H9 (cell line): ENCODE results near the gene SFI1. TPM values are rescaled to one million over a fixed set of nuclear protein-coding genes. Genes with fewer than 3 reads are reported as not detected.
A peak's percentile ranks its signal among the peaks of the same experiment; 100 is the strongest.

Experiments used
- DNase-seq: peaks from one replicate; pipeline ENCODE4 v3.0.0-alpha.2; 2017
- H2AFZ ChIP-seq: one replicate; pipeline ENCODE4 v1.6.1; 2013; ENCODE audit warnings: mild to moderate bottlenecking, low read length, control low read depth, moderate library complexity
- H2AK5ac ChIP-seq: 2 replicates; pipeline ENCODE4 v1.6.1; 2013; ENCODE audit warnings: low read length, control low read depth, mixed read lengths; ENCODE audit not compliant: insufficient read length
- H2BK120ac ChIP-seq: one replicate; pipeline ENCODE4 v1.6.1; 2013; ENCODE audit warnings: low read depth, mild to moderate bottlenecking, low read length, control low read depth, inconsistent platforms; ENCODE audit not compliant: poor library complexity, severe bottlenecking
- H2BK12ac ChIP-seq: 2 replicates; pipeline ENCODE4 v1.6.1; 2013; ENCODE audit warnings: low read length, control low read depth, mixed read lengths, low read depth; ENCODE audit not compliant: insufficient read length
- H2BK15ac ChIP-seq: 2 replicates; pipeline ENCODE4 v1.6.1; 2013; ENCODE audit warnings: low read depth, low read length, control low read depth
- H2BK20ac ChIP-seq: one replicate; pipeline ENCODE4 v1.6.1; 2013; ENCODE audit warnings: low read depth, mild to moderate bottlenecking, low read length, control low read depth, inconsistent platforms; ENCODE audit not compliant: poor library complexity, severe bottlenecking
- H2BK5ac ChIP-seq: 2 replicates; pipeline ENCODE4 v1.6.1; 2013; ENCODE audit warnings: low read length, control low read depth, mixed read lengths; ENCODE audit not compliant: insufficient read length
- H3K14ac ChIP-seq: 2 replicates; pipeline ENCODE4 v1.6.1; 2013; ENCODE audit warnings: low read length, control low read depth; ENCODE audit not compliant: insufficient read depth
- H3K18ac ChIP-seq: 2 replicates; pipeline ENCODE4 v1.6.1; 2013; ENCODE audit warnings: low read depth, mild to moderate bottlenecking, mixed read lengths, low read length, control low read depth; ENCODE audit not compliant: insufficient read length
- H3K23ac ChIP-seq: 2 replicates; pipeline ENCODE4 v1.6.1; 2013; ENCODE audit warnings: low read length, control low read depth, mixed read lengths, low read depth; ENCODE audit not compliant: insufficient read length
- H3K23me2 ChIP-seq: 2 replicates; pipeline ENCODE4 v1.6.1; 2013; ENCODE audit warnings: low read depth, mild to moderate bottlenecking, mixed read lengths, low read length, control low read depth; ENCODE audit not compliant: insufficient read length, poor library complexity, severe bottlenecking
- H3K27ac ChIP-seq: 2 replicates; pipeline ENCODE4 v1.5.1; 2013; ENCODE audit warnings: low read length, control low read depth, mixed read lengths, low read depth; ENCODE audit not compliant: insufficient read length
- H3K27me3 ChIP-seq: 2 replicates; pipeline ENCODE4 v1.6.1; 2013; ENCODE audit warnings: low read length, control low read depth, inconsistent platforms; ENCODE audit not compliant: insufficient read depth
- H3K4ac ChIP-seq: 2 replicates; pipeline ENCODE4 v1.6.1; 2013; ENCODE audit warnings: low read depth, mild to moderate bottlenecking, control low read depth, inconsistent platforms, low read length, moderate library complexity
- H3K4me1 ChIP-seq: 2 replicates; pipeline ENCODE4 v1.6.1; 2013; ENCODE audit warnings: low read length, control low read depth, inconsistent platforms; ENCODE audit not compliant: insufficient read depth
- H3K4me2 ChIP-seq: 2 replicates; pipeline ENCODE4 v1.6.1; 2013; ENCODE audit warnings: low read length, control low read depth, mixed read lengths; ENCODE audit not compliant: insufficient read length, insufficient read depth
- H3K56ac ChIP-seq: 2 replicates; pipeline ENCODE4 v1.6.1; 2013; ENCODE audit warnings: low read depth, mild to moderate bottlenecking, mixed read lengths, low read length, control low read depth; ENCODE audit not compliant: insufficient read length
- H3K79me1 ChIP-seq: 2 replicates; pipeline ENCODE4 v1.6.1; 2013; ENCODE audit warnings: low read depth, mild to moderate bottlenecking, moderate library complexity, low read length, control low read depth, inconsistent platforms; ENCODE audit not compliant: insufficient read depth, poor library complexity, severe bottlenecking
- H3K79me2 ChIP-seq: 2 replicates; pipeline ENCODE4 v1.6.1; 2013; ENCODE audit warnings: low read length, control low read depth, inconsistent platforms; ENCODE audit not compliant: insufficient read depth
- H3K9ac ChIP-seq: 2 replicates; pipeline ENCODE4 v1.6.1; 2013; ENCODE audit warnings: low read length, control low read depth, mixed read lengths; ENCODE audit not compliant: insufficient read length; ENCODE audit errors: extremely low read depth
- H3K9me3 ChIP-seq: one replicate; pipeline ENCODE4 v1.6.1; 2013; ENCODE audit warnings: low read depth, low read length, inconsistent platforms; ENCODE audit not compliant: control insufficient read depth
- H3T11ph ChIP-seq: one replicate; pipeline ENCODE4 v1.6.1; 2013; ENCODE audit warnings: mild to moderate bottlenecking, low read length, control low read depth, inconsistent platforms
- H4K20me1 ChIP-seq: one replicate; pipeline ENCODE4 v1.6.1; 2013; ENCODE audit not compliant: control insufficient read depth, insufficient read length, insufficient read depth
- H4K5ac ChIP-seq: 2 replicates; pipeline ENCODE4 v1.6.1; 2013; ENCODE audit warnings: low read depth, mild to moderate bottlenecking, mixed read lengths, low read length, control low read depth; ENCODE audit not compliant: insufficient read length
- H4K8ac ChIP-seq: replicated peaks from 2 replicates; pipeline ENCODE4 v1.6.1; 2013; ENCODE audit warnings: low read length, control low read depth, mixed read lengths, low read depth; ENCODE audit not compliant: insufficient read length
- H4K91ac ChIP-seq: 2 replicates; pipeline ENCODE4 v1.6.1; 2013; ENCODE audit warnings: low read depth, mild to moderate bottlenecking, moderate library complexity, mixed read lengths, low read length, control low read depth; ENCODE audit not compliant: insufficient read length
- H3K27ac Mint-ChIP-seq, 3 experiments: 2 replicates in 2 of 3; 3 replicates in 1 of 3; pipeline ENCODE4 v1.8.0; 2020 to 2021; ENCODE audit warnings: mixed read lengths in 3 of 3, mild to moderate bottlenecking in 1 of 3, moderate library complexity in 1 of 3
- H3K27me3 Mint-ChIP-seq: 2 replicates; pipeline ENCODE4 v1.8.0; 2021; ENCODE audit warnings: low read depth, mild to moderate bottlenecking, moderate library complexity, mixed read lengths
- H3K36me3 Mint-ChIP-seq, 3 experiments: 2 replicates in 2 of 3; 3 replicates in 1 of 3; pipeline ENCODE4 v1.8.0; 2020 to 2021; ENCODE audit warnings: low read depth in 3 of 3, mixed read lengths in 3 of 3; ENCODE audit not compliant: insufficient read depth in 1 of 3
- H3K4me1 Mint-ChIP-seq, 2 experiments: 2 replicates each; pipeline ENCODE4 v1.8.0; 2020; ENCODE audit warnings: mixed read lengths in 2 of 2
- H3K4me3 Mint-ChIP-seq, 2 experiments: 2 replicates in 1 of 2; 3 replicates in 1 of 2; pipeline ENCODE4 v1.8.0; 2020 to 2021; ENCODE audit warnings: mild to moderate bottlenecking in 2 of 2, mixed read lengths in 2 of 2, moderate library complexity in 1 of 2
- H3K9me3 Mint-ChIP-seq, 2 experiments: 2 replicates in 1 of 2; 3 replicates in 1 of 2; pipeline ENCODE4 v1.8.0; 2020; ENCODE audit warnings: mild to moderate bottlenecking in 2 of 2, mixed read lengths in 2 of 2, moderate library complexity in 1 of 2
- CTCF ChIP-seq: fragments of 200-600 bp; sonication (generic); conservative IDR thresholded peaks from 3 replicates; pipeline ENCODE4 v1.8.0; 2021; ENCODE audit warnings: antibody characterized with exemption, mild to moderate bottlenecking
- WGBS: extraction: QIAGEN DNeasy Blood & Tissue Kit; methylation state at CpG from one replicate; pipeline ENCODE4 v1.1.7; 2013; ENCODE audit warnings: missing lambda C conversion rate, low lambda C conversion rate, mixed read lengths; ENCODE audit not compliant: insufficient read length; ENCODE audit errors: extremely low coverage; 5-methylcytosine and 5-hydroxymethylcytosine counted together
- microRNA-seq: library from miRNA; unstranded; fragments of <30 nt; microRNA quantifications from one replicate; pipeline ENCODE4, GENCODE V29; 2020; ENCODE audit warnings: borderline microRNAs expressed
- total RNA-seq: library from RNA; stranded (reverse); gene quantifications from 2 replicates; pipeline ENCODE4 v1.2.1, GENCODE V29; 2021

SFI1 gene
- total RNA-seq, 1 experiment from 2014 or later, result 26.4 TPM

GRCh38 chr22:31662668-31663037, 166.3 kb downstream of the SFI1 start:
- Histone ChIP-seq H3K9me3 (no peaks in the 10 kb centered on the region), H3K4ac (no peak overlapping the region), H2AFZ (no peak overlapping the region), H3K4me2 (peak overlapping the region; percentile 83), H3K23me2 (peaks cover 3% of the 10 kb centered on the region), H2BK15ac (no peak overlapping the region), H2BK12ac (no peak overlapping the region), H3K23ac (no peak overlapping the region), H4K91ac (no peak overlapping the region), H3K27me3 (no peaks in the 10 kb centered on the region), H3K4me1 (no peaks in the 10 kb centered on the region), H4K5ac (no peak overlapping the region), H2BK20ac (no peak overlapping the region), H3K79me1 (peaks cover 11% of the 10 kb centered on the region), H3K79me2 (peaks cover 28% of the 10 kb centered on the region; the same call in 1 of the 2 replicates), H3K27ac (no peak overlapping the region), H2AK5ac (no peak overlapping the region), H3K14ac (0 out of 2 replicates have a peak overlapping the region, but pooled peaks have one; percentile 22), H3K18ac (peak overlapping the region; percentile 16), H2BK5ac (no peak overlapping the region), H3K56ac (no peak overlapping the region), H2BK120ac (no peak overlapping the region), H3K9ac (peak overlapping the region; percentile 31), H3T11ph (no peak overlapping the region), H4K20me1 (no peaks in the 10 kb centered on the region), H4K8ac (no peak overlapping the region)
- H3K36me3 Mint-ChIP-seq, result no peaks in the 10 kb centered on the region
- peaks cover 6% of the 10 kb centered on the region for H3K27me3 Mint-ChIP-seq
- DNase-seq, result no peak
- no peak for TF ChIP-seq CTCF
- H3K4me1 Mint-ChIP-seq, result peaks cover 11 to 14% of the 10 kb centered on the region in 2 experiments
- no CpG with 5 or more reads among the region's 8 CpGs for WGBS
- H3K27ac Mint-ChIP-seq, result peak overlapping the region in 2 of 3 experiments; percentile 82 to 98; a peak in 4 of 7 replicates
- peak overlapping the region; percentile 91 to 99 for H3K4me3 Mint-ChIP-seq
- H3K9me3 Mint-ChIP-seq, result no peaks in the 10 kb centered on the region

Small RNA genes within 50 kb of the gene (microRNA-seq; reads per million reads assigned to microRNA genes)
- not detected for gene MIR7109

Other genes with a start within 250 kb of the SFI1 start
- 0.87 and 0.92 TPM in 2 replicates for gene PIK3IP1, start 204.0 kb upstream of the SFI1 start, total RNA-seq
- 118 and 120 TPM in 2 replicates for gene PATZ1, start 150.2 kb upstream of the SFI1 start, total RNA-seq
- gene DRG1, start 96.9 kb upstream of the SFI1 start, total RNA-seq, result 89.1 and 89.5 TPM in 2 replicates
- gene EIF4ENIF1, start 6.7 kb upstream of the SFI1 start, total RNA-seq, result 35.4 and 36.3 TPM in 2 replicates
- gene PISD, start 165.7 kb downstream of the SFI1 start, total RNA-seq, result 55.9 and 62.0 TPM in 2 replicates